GM18868 (cell line): Measurements from ENCODE around the gene THOP1.

Experiments
- ATAC-seq: cut with Tn5 transposase; IDR thresholded peaks from one replicate; pipeline ENCODE4 v1.9.1; 2021; ENCODE audit warnings: mild to moderate bottlenecking, moderate library complexity; ENCODE audit not compliant: unreplicated experiment

THOP1 gene

GRCh38 chr19:2761876-2762782 lies 23.2 kb upstream of the THOP1 start:
- no peak for ATAC-seq

DNA sequence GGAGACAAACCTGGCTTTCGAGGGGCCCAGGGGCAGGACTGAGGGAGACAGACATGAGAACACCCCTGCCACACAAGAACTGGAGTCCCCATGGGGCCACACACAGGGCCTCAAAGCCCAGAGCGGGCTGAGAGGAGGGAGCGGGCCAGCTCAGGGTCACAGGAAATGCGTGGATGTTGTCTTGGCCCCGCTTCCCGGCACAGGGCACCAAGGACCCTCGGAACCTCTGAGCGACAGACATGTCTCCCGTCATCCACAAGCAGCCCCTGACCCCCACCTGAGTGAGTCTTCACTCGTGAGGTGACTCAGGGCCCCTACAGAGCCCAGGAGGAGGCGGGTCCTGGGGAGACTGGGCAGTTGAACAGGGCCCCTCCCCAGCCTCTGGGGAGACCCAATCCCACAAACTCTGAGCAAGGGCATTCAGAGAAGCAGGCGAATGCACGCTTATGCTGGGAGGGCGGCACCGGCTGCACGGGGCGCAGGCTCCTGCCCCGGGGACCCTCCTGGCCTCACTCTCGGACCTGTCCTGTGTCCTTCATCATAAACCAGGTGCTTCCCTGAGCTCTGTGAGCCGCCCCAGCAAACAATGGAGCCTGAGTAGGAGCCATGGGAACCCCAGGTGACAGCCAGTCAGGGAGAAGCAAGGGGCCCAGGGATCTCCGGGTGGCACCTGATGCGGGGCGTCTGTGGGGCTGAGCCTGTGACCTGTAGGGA lies 22.4 kb upstream of the THOP1 start:
- ATAC-seq, result no peak

DNA sequence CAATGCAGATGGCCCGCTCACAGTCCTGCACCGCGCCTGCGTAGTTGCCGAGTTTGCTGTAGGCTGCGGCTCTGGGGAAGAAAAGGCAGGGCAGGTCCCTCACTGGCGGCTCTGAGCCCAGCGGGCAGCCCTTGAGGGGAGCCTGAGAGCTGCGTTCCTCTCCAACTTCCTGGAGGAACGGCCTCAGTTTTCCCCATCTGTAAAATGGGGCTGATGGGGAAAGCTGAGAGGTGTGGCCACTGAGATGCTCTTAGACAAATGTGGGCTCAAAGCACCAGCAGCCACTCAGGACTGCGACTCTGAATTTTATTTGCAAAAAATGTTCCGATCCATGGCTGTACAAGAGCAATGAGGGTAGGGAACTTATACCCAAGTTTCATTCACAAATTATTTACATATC lies 21.6 kb upstream of the THOP1 start:
- no peak for ATAC-seq

DNA sequence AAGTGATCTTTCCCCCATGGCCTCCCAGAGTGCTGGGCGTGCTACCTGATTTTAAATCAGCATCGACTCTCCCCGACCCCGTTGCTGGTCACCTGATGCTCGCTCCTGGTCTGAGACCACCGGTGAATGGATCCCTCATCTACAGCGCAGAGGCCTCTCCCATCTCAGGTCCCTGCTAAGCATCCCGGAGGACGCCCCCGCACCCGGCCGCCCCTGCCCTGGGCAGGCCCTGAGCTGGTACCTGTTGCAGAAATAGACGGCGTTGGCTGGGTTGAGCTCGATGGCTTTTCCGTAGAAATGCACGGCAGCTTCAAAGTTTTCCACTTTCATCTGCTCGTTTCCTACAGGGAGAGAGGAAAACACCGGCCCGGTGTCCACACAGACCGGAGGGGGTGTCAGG lies 20.4 kb upstream of the THOP1 start:
- ATAC-seq, result no peak

DNA sequence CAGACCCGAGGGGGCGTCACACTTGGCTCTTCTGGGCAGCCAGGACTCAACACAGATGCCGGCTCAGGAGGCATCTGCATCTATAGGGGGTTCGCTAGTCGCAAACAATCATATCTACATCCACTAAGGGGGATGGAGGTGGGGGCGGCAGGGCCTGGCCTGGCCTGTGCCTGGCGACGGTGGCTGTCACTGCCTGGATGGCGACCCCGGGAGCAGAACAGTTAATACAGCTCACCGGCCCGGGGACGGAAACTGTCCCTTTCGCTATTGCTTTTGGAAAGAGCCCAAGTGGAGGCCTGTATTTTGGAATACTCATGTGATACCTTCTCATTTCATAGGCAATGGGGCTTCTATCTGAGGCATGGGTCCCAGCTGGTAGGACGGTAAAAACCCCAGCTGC lies 19.9 kb upstream of the THOP1 start:
- ATAC-seq, result no peak

DNA sequence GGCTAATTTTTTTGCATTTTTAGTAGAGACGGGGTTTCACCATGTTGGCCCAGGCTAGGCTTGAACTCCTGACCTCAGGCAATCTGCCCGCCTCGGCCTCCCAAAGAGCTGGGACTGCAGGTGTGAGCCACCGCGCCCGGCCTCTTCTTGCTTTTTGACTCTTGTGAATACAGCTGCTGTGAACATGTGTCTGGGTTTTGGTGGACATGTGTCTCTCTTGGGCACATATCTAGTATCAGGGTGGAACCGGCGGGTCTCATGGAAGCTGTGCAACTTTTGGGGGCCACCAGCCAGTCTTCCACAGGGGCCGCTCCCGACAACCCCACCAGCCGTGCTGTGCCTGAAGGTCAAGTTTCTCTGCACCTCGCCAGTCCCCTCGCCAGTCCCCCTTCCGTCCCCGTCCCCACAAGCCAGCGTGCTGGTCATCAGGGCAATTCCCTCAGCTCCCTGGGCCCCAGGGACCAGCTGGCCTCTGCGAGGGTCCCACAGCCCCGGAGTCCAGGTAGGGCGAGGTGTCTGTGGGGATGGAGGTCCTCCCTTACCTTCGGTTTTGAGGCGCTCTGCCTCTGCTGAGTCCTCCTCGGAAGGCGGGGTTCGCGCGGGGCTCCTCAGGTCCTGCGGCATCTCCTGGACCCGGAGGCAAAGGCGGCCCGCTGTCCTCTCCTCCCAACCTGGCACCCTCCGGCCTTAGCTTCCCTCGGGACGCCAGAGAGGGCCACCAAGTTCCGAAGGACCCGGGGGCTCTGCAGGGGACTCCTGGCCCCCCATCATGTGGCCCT lies 18.5 kb upstream of the THOP1 start:
- no peak for ATAC-seq

DNA sequence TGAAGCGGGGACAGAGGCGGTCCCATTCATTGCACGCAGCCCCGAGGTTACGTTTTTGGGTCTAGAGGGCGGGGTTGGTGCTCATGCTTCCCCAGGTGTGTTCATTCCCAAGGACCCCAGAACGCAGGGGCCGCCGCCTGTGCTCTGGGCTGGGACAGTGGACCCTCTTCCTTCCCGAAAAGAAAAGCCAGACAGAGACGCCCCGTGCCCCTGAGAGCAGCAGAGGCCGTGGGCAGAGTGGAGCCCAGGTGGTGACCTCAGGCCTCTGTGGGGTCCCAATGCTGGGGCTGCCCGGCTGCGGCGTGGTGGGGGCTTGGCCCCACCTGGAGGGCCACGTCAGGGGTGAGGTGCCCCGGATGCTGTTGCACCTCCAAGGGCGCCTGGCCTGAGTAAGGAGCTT lies 17.6 kb upstream of the THOP1 start:
- no peak for ATAC-seq

- no peak for ATAC-seq
These were observed 16.8 kb upstream of the THOP1 start for GRCh38 chr19:2768365-2769132.

- ATAC-seq, result no peak
These were observed 16.1 kb upstream of the THOP1 start for GRCh38 chr19:2769218-2769617.

- ATAC-seq, result no peak
These were observed 15.0 kb upstream of the THOP1 start for GRCh38 chr19:2770055-2771013.

DNA sequence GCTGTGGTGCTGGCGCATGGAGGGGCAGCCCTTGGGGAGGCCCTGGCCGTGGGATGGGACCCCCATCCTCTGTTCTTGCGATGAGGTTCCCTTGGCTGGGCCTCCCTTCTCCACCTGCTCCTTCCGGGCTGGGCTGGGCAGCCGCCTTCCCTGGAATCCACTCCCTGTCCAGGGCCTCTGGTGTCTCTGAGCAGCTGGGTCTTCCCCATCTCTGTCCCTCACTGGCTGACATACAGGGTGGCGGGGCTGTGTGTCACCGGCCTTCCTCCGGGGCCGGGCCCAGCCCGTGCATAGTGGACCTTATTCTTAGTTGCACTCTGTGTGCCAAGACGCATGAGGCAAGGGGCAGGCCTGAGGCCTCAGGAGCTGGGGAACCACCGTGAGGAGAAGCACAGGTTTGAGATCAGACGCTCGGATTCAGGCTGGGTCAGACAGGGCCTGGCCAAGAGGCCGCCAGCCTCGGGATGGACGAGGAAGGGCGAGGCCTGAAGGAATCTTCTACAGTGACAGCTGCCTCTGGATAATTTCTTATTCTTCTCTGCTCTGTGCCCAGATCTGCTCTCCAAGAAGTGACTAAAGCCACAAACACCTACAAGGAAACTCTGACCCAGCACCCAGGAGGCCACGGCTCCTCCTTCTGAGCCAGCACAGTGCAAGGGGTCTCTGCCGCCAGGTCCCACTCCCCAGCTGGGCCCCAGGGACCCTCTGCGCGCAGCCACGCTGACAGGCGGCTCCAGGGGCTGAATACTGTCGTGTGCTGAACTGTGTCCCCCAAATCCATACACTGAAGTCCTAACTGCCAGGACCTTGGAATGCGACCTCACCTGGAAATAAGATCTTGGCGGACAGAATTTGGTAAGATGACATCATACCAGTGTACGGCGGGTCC lies 13.3 kb upstream of the THOP1 start:
- ATAC-seq, result no peak

GRCh38 chr19:2774083-2774679 lies 11.1 kb upstream of the THOP1 start:
- ATAC-seq, result no peak

GRCh38 chr19:2774953-2775555 lies 10.2 kb upstream of the THOP1 start:
- no peak for ATAC-seq

DNA sequence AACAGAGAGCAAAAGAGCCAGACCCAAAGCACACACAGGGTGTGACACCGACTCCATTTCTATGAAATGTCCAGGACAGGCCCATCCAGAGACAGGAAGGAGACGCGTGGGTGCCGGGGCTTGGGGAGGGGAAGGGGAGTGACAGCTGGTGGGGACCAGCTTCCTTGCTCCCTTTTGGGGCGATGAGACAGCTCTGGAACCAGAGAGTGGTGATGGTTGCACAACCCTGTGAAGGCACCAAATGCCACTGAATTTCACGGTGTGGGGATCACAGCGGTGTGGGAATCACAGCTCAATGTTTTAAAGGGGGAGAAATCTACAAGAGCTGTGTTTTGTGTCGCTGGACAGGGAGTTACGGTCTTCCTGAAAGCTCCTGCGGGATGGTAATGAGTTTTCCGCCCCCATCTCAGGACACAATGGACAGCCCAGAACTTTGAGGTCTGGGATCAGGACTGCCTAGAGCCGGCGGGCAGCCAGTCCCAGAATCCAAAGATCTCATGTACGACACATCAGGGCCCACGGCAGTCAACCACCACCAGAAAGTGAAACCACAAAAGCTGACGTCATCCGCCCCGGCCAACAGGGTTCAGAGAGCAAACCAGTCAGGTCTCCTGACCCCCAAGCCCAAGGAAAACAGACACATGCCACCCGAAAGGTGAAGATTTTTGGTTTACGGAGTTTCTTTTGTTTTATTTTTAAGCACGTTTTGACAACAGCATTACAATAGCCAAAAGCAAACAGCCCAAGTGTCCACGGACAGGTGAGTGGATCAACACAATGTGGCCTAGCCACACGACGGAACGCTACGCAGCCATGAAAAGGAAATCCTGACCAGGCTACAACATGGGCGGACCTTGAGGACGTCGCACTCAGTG lies 9.5 kb upstream of the THOP1 start:
- ATAC-seq, result no peak

DNA sequence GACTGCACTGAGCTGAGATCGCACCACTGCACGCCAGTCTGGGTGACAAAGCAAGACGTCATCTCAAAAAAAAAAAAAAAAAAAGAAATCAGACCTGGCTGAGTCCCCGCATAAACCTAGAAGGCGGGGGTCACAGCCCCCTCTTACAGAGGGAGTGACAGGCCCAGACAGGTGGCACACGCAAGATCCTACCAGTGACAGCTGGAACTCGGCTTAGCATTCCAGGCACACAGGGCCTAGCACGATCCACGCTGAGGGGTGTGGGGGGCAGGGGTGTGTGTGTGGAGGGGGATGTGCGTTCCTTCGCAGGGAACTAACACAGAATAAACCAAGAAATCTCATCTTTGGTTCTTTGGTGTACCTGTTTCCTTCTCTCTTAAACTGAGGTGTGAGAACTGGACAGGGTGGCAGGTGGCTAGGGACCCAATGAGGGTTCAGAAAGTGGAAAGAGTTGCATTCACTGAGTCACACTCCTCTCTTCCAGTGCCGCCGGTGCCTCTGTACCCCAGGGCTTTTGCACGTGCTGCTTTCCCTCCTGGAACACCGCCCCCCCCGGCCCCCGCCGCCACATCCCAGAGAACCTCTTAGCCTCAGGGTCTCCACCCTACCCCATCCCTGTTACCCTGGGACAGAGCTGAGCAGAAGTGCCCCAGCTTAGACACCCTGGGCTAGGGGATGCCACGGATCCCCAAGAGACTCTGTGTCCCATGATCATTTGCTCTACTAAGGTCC lies 7.2 kb upstream of the THOP1 start:
- ATAC-seq, result no peak

DNA sequence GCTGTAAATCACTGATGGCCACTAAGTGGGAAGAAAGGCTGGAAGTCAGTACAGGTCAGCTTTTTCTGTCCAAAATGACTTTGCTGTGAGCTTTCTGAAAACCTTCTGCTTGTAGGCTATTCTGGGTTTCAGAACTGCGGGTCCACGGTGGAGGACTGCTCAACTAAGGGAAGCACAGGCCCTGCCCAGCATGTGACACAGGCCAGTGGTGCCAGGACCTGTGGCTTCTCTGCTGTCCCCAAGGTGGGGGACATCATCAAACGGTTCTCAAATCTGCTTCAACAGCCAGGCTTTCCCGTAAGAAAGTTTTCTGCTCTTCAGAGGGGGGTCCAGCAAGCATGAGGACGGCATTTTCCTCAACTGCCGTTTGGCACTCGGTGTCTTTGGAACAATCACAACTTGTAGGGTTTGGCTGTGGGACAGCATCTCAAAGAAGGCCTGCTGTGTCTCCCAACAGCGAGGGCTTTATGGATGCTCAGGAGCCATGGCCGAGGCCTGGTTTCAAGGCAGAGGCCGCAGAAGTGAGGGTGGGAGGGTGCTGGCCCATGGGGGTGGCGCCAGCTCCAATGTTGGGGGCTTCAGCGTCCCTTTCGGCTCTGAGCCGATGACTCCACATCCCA lies 6.1 kb upstream of the THOP1 start:
- no peak for ATAC-seq
